PFSK-1 (cell line): ENCODE results near the gene DNAAF5.

Experiments used
- POLR2AphosphoS5 ChIP-seq: IDR thresholded peaks from 2 replicates; pipeline ENCODE4 v1.6.1; 2012; ENCODE audit warnings: low read depth, mild to moderate bottlenecking, control low read depth, low read length, moderate library complexity
- REST ChIP-seq, 2 experiments: IDR thresholded peaks; 2 replicates each; pipeline versions ENCODE4 v1.6.1 to v1.8.0; 2011 to 2012; ENCODE audit warnings: low read depth in 2 of 2, low read length in 2 of 2, control low read depth in 1 of 2, inconsistent platforms in 1 of 2, mild to moderate bottlenecking in 1 of 2, moderate library complexity in 1 of 2; ENCODE audit not compliant: insufficient read depth in 1 of 2
- SIN3A ChIP-seq: IDR thresholded peaks from 2 replicates; pipeline ENCODE4 v1.6.1; 2012; ENCODE audit warnings: mild to moderate bottlenecking, low read length, moderate library complexity, borderline replicate concordance; ENCODE audit not compliant: insufficient read depth
- TAF1 ChIP-seq: IDR thresholded peaks from 2 replicates; pipeline ENCODE4 v1.6.1; 2012; ENCODE audit warnings: low read length, control low read depth, borderline replicate concordance; ENCODE audit not compliant: insufficient read depth

GRCh38 chr7:821688-822087 lies 95.2 kb downstream of the DNAAF5 start:
- TF ChIP-seq TAF1 (no peak), POLR2AphosphoS5 (no peak), REST (IDR thresholded peaks at IDR 0.05; ENCODE audit: insufficient read depth in 1 of 2, low read depth in 2 of 2, low read length in 2 of 2) (no peak), SIN3A (no peak)
